Erythroblast (primary cell): Measurements from ENCODE around the gene MCCC2.

Experiments
- GATA1 ChIP-seq: IDR thresholded peaks from 2 replicates; pipeline ENCODE4 v1.6.1; 2011; ENCODE audit warnings: low read depth, mild to moderate bottlenecking, control low read depth, low read length, moderate library complexity
- POLR2A ChIP-seq: IDR thresholded peaks from 2 replicates; pipeline ENCODE4 v1.6.1; 2011; ENCODE audit warnings: mild to moderate bottlenecking, low read length

- TF ChIP-seq POLR2A (no peak), GATA1 (no peak)
These were observed 28.7 kb downstream of the MCCC2 start for GRCh38 chr5:71615809-71616208.
